Astrocyte of the hippocampus (primary cell): ENCODE results near the gene EPB41L4A.
A peak's percentile ranks its signal among the peaks of the same experiment; 100 is the strongest.

Experiments
- DNase-seq: peaks from one replicate; pipeline ENCODE4 v3.0.0; 2011; ENCODE audit warnings: low read depth, low spot score

The EPB41L4A gene

DNA sequence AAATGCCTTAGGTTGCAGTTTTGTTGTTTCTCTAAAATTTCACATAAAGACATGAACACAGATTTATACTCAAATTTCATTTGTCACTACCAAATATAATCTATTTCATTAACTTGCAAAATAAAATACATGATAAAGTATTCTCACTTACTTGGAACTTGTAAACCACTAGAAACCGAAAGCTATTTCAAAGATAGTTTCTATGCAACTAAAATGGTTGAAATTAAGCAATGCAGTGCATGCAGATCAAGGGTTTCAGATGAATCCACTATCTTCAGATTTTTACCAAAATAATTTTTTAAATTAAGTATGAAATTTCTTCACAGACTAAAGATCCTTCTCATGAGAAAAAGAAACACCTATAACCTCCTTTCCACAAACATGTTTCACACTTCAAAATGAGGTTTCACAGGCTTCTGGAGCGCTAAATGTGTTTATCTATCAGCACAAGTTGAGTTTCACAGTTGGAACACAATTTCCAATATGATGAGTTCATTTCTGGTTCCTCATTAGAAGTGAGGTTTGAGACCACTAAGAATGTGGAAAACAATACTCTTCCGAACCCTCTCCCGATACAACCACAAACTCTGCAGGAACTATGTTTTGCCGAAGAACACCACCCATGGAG, 63.9 kb downstream of the EPB41L4A start:
- no peak for DNase-seq

DNA sequence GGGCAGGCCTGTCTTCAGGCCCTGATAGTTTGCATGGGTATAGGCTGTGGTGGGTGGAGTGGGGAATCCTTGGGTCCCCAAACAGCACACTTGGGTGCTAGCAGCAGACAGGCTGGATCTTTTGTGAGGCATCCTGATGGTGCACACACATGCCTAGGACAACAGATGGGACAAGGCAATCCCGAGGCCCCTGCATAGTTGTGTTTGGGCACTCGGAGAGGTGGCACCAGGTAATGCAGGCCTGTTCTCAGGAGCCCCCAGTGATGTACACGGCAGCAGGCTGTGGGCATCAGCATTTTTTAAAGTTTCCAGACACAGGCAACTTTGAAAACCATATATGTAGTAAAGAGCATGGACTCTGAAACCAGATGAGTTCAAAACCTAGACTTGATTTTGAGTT, 65.4 kb downstream of the EPB41L4A start:
- no peak for DNase-seq

DNA sequence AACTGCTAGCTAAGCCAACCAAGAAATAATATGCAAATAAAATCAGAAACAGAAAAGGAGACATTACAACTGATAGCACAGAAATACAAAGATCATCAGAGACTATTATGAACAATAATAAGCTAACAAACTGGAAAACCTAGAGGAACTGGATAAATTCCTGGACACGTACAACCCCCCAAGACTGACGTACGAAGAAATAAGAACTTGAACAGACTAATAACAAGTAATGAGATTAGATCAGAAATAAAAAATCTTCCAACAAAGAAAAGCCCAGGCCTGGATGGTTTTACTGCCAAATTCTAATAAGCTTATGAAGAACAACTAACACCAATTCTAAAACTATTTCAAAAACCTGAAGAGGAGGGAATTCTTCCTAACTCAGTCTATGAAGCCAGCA, 67.9 kb downstream of the EPB41L4A start:
- DNase-seq = no peak

- DNase-seq = no peak
Measured at GRCh38 chr5:112350626-112351025, 68.5 kb downstream of the EPB41L4A start.

- no peak for DNase-seq
Measured at GRCh38 chr5:112349371-112349770, 69.7 kb downstream of the EPB41L4A start.

- no peak for DNase-seq
Measured at GRCh38 chr5:112348915-112349314, 70.2 kb downstream of the EPB41L4A start.

DNA sequence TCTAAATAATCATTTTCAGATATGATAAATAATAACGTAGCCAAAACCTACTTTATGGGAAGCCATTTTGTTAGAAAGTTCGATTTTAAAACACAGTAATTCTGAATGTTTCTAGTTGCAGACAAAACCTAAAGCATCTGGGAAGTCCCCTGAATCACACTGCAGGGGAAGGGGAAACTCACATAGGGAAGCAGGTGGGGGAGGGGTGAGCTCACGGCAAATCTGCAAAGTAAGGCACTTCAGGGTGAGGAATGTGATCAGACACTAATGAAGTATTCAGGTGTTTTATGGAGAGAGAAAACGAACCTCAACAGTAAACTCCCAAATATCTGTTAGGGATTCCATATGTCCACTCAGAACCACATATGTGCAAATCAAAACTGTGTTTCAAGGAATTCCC, 70.7 kb downstream of the EPB41L4A start:
- no peak for DNase-seq

DNA sequence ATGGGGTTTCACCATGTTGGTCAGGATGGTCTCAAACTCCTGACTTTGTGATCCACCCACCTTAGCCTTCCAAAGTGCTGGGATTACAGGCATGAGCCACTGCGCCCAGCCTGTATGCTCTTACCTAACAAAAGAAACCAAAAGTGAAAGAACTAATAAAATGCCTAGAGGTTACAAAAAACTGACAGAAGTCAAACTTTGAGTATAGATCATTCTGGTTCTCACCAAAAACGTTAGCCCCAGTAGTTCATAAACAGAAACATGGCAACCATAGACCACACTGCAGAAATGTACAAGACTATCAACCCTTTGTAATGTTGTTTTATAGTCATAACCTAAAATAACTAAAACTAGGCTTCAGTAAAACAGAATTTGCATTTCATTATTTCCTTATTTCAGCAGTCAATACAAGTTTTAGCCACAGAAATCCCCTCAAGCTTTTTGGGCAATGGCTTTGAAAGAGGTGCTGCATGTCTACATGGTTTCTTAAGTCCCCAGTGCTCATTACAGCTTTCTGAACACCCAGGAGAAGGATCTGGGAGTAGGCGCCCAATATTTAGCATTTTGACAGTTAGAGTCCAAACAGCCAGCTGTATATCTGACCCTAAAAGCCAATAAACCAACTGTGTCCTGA, 72.5 kb downstream of the EPB41L4A start:
- DNase-seq = no peak

- no peak for DNase-seq
Measured at GRCh38 chr5:112344540-112344939, 74.5 kb downstream of the EPB41L4A start.

- no peak for DNase-seq
Measured at GRCh38 chr5:112342389-112342788, 76.7 kb downstream of the EPB41L4A start.

DNA sequence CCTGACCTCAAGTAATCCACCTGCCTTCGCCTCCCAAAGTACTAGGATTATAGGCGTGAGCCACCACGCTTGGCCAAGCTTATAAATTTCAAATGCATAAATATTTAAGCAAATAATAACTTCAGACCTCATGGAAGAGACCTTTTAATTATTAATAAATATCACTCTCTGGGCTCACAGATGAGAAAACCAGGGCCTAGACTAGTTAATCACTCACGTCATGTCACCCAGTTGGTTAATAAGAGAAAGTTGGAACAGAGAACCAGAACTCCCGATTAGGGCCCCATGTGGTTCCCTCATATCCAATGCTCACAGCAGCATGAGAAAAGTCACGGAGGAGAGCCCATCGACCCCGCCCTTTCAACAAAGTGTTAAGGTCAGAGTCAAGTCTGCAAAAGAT, 79.3 kb downstream of the EPB41L4A start:
- no peak for DNase-seq

- DNase-seq = peak; percentile 71
Measured at GRCh38 chr5:112338681-112339337, 80.3 kb downstream of the EPB41L4A start.

DNA sequence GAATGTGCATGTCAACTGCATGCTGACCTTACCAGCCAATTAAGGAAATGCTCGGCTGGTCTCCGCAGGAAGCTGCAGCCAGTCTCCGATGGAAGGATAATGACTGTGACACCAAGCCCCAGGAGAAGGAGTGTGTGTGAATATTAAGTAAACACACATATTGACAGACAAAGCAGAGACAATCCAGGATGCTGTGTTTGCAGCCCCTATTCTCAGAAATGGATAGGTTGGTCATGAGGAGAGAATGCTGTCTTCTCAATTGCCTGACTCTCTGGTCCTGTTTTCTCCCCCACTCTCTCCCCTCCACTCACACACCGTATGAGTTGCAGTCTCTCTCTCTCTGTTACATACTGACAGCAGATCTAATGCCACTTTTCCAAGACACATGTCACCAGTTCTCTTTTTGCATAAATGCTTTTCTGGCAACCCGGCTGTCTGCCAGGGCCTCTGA, 85.7 kb downstream of the EPB41L4A start:
- DNase-seq = no peak

- DNase-seq = no peak
Measured at GRCh38 chr5:112331892-112332291, 87.2 kb downstream of the EPB41L4A start.

- no peak for DNase-seq
Measured at GRCh38 chr5:112329419-112330090, 89.5 kb downstream of the EPB41L4A start.

GRCh38 chr5:112323166-112323565, 95.9 kb downstream of the EPB41L4A start:
- DNase-seq = no peak

DNA sequence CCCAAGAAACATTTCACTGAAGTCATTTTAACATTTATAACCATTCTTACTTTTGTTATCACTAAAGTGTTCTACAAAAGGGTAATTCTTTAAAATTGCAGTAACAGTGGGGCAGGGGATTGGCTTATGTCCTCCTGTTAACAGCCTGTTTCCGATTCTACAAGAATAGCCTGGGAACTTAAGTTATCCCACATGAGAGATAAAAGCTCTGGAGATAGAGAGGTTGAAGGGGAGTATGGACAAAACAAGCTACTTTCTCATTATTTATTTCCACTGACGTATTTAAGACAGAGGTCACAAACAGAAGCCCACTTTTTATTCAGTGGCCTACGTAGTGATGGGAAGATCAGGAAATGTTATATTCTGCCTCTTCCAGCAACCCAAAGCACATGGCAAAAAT, 98.7 kb downstream of the EPB41L4A start:
- DNase-seq = no peak

- no peak for DNase-seq
Measured at GRCh38 chr5:112318346-112318745, 100.7 kb downstream of the EPB41L4A start.

DNA sequence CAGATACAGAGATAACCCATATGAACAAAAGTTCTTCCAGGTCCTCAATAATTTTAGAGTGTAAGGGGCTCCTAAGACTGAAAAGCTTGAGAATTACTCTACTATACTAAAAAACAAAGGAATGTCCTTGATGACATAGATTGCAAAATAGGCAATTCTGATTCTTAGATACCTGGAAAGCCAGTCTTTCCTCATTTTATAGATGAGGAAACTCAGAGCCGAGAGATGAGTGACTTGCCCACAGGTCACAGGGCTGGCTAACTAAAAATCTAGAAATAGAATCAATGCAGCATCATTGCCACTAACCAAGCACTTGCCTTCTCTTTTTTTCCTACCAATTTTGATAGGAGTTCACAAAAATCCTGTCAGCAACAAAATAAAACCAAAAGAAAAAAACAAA, 101.2 kb downstream of the EPB41L4A start:
- no peak for DNase-seq

DNA sequence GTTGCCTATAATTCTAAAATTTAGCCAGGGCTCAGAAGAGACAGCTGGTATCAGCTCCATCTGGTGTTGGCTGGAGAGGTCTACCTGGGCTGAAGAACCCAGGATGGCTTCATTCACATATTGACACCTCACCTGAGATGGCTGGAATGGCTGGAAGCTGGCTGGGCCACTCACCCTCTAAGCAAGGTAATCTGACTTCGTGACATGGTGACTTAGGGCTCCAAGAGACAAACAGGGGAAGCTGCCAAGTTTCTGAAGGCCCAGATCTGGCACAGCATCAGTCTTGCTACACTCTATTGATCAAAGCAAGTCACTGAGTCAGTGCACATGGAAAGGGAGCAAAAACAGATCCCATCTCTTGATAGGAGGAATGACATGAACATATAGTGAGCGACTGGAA, 102.3 kb downstream of the EPB41L4A start:
- DNase-seq = no peak

DNA sequence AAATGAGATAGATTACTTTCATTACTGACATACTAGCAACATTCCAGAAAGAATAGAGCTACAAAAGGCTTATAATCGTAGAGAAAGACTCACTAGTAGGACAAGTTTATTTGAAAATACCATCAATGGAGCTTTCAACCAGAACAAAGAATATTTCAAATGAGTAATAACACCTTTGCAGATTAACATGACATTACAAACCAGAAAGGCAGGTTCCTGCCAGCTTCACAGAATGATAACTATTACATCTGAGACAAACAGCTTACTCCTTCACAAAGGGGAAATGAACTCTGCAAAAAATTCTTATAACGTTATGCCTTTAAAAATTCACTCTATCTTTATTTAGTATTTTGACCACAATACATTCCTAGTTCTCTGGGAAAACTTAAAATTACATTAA, 103.1 kb downstream of the EPB41L4A start:
- DNase-seq = no peak
